ENCODE measurements around the gene PDE3B.
A peak's percentile ranks its signal among the peaks of the same experiment; 100 is the strongest.

PDE3B gene

GRCh38 chr11:14892036-14892556 lies 248.5 kb downstream of the PDE3B start, which contains the start of gene CYP2R1:
Gene CYP2R1 (minus strand): TSS chr11:14892231. CDS start chr11:14892205, 26 bp downstream.
- peak; percentile 96 for DNase-seq

- DNase-seq: no peak
These were observed 249.0 kb downstream of the PDE3B start for GRCh38 chr11:14892577-14892976.

GRCh38 chr11:14894657-14895598 lies 251.3 kb downstream of the PDE3B start:
- peak; percentile 68 for DNase-seq

GRCh38 chr11:14898355-14898754 lies 254.8 kb downstream of the PDE3B start:
- no peak for DNase-seq

DNA sequence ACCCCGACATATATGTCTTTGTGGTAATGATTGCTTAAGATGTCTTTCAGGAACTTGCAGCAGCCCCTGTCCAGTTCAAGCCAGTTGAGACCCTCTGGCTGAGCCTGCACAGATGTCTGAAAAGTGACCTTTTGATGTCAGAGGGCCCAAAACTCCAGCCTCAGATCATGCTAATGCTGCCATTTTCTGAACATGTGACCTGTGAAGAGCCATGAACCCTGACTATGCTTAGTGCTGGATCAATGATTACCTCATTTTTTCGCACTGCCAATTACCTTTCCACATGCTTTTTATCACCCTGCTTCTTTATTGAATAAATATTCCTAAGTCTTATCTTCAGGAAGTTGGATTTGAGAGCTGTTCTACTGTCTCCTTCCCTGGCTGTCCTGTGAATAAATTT lies 255.3 kb downstream of the PDE3B start:
- no peak for DNase-seq

DNA sequence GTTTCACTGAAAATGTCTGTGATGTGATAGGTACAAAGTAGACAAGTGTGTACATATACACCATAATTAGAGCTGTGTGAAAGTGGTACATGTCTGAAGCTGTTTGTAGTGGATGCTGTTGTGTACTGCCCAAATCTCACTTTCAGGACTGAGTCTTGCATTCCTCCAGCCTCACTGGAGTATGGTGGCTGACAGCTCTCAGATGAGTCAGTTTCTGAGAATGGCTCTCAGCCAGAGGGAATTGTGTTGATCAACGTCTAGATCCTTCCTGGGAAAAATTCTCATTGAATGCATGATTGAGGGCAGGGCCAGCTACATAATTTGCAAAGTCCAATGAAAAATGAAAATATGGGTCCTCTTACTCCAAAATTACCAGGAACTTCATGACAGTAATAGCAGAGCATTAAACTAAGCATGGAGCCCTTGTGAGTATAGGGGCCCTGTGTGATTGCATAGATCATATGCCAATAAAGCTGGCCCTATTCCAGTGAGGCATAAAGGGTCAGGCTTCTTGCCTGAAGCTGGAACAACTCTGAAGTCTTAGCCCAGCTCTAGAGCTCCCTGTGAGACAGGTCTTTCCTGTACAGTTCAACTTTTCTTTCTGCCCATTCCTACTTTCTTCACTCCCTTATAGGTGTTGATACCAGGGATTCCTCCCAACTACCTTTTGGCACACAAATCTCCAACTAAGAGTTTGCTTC lies 259.2 kb downstream of the PDE3B start:
- DNase-seq: peak; percentile 73

- DNase-seq: peak; percentile 56
These were observed 261.1 kb downstream of the PDE3B start for GRCh38 chr11:14904745-14905103.

DNA sequence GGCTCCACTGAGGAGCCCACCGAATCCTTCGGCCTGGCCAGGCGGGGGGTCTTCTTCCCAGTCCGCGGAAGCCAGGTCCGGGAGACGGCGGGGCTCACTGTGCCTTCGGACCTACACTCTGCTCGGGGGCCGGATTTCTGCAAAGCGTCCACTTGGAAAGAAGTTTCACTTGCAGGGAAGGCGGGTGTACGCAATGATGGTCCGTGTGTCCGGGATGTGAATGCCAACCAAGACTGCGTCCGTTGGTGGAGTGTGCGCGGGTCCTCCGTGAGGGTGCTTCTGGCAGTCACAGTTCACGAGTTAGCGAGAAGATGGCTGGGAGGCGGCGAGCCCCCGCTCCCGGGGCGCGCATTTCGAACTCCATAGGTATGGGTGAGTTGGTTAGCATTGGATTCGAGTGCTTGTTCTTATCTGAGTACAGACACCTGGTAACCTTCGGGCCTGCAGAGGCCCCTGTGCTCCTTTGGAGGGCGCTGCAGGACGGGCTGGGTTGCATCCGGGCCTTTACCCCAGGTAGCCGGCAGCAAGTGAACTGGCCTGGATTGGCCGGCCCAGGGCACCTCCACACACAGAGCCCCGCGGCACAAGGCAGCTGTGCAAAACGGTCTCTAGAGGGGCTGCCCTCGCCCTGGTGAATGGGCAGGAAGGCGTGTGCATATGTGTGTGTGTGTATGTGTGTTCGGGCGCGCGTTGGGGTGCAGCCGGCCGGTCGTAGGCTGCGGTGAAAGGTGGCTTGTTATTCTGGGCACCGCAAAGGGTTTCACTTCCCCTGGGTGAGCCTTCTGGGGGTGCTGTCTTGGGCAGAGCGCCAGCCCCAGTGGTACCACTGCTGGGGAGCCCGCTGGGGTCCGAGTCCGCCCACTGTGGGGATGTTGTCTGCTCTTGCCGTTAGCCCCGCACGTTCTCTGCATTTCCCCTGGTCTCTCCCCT lies 261.8 kb downstream of the PDE3B start:
- DNase-seq: peak; percentile 18

- DNase-seq: no peak
These were observed 263.0 kb downstream of the PDE3B start for GRCh38 chr11:14906578-14906977.

GRCh38 chr11:14906993-14907392 lies 263.4 kb downstream of the PDE3B start:
- DNase-seq: no peak

DNA sequence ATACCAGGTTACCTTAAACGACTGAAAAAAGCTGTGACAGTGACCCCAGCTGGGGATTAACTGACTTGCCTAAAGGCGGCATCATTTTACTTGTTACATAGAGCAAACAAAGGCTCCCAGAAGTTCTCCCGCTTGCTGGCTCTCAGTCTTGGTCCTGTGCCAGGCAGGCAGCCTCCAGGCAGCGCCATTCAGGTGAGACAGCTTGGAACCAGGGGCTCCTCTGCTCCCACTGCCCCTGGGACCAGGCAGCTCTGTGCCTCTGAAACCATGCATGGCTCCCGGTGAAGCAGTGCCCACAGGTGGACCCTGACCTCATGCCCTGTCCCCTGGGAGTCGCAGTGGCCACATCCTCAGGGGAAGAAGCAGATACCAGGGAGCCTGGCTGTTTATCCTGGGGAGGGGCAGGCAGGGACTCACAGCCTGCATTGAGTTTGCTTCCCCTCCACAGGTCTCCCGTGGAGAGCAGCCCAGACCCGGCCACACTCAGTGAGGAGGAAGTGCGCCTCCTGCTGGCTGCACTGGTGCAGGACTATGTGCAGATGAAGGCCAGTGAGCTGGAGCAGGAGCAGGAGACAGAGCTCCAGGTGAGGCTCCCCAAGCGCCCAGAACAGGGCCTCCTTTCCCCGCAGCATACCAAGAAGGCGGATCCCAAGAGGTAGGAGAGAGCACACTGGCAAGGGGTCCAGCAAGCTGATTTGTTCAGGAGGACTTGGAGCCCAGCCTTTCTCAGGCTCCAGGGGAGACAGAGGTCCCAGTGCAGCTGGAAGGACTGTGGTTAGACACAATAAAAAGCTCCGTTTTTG lies 264.0 kb downstream of the PDE3B start:
- peak; percentile 28 for DNase-seq

DNA sequence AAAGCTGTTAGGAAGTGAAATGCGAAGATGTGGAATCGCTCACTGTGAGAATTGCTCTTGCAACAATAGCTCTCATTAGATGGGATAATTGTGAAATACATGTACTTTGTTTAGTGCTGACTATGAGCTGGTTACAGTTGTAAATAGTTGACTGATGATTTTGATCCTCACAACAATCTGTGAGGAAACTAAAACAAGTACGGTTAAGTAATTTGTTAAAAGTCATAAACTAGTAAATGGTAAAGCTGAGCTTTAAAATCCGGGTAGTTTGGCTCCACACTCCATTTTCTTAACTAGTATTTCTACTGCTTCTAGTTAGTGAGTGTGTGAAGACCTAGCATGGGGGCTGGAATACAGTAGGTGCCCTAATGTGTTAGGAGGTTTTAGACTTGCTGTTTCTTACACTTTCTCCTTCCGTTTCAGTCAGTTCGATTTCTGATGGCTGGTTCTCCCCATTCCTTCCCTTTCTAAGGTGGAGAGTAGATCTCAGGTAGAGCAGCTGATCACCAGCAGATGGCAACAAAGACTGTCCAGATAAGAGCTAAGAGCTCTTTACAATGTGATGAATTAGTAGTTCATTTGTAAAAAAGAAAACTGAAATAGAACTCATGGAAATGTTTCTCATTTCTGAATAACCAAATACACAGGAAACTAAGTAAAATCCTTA lies 264.7 kb downstream of the PDE3B start:
- peak; percentile 21 for DNase-seq

GRCh38 chr11:14914536-14914935 lies 270.9 kb downstream of the PDE3B start:
- DNase-seq: no peak

DNA sequence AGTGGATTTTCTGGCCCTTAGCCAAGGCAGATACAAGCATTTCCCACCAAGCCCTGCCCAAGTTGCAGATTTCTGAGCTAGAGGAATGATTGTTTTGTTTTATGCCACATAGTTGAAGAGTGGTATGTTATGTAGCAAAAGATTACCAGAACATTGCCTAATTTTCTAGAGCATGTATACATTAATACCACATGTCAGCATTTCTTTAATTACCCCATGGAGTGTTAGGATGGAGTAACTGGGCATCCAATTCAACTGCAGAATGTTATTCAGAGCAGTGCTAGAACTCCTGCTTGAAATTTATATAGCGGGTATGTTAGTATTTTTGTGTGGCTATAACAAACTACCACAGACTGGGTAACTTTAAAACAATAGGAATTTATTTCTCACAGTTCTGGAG lies 272.8 kb downstream of the PDE3B start:
- no peak for DNase-seq
